ENCODE data around the gene PGLYRP4. TPM values are rescaled to one million over a fixed set of nuclear protein-coding genes. Genes with fewer than 3 reads are reported as not detected.

The PGLYRP4 gene
- total and polyA plus RNA-seq, 2 of the 4 experiments (the other 2 are of a cell fraction), result not detected

GRCh38 chr1:153394391-153394790 lies 45.8 kb upstream of the PGLYRP4 start:
- ATAC-seq (ENCODE audit: low read depth) (no peak), DNase-seq (no peak)
- H3K36me3 ChIP-seq (ENCODE audit: control insufficient read depth, insufficient read depth, low read length), result no peaks in the 10 kb centered on the region
- no peaks in the 10 kb centered on the region for H3K9me3 ChIP-seq (ENCODE audit: control insufficient read depth, insufficient read depth, low read length)
- H3K9me1 ChIP-seq (ENCODE audit: insufficient read depth, low read length), result no peaks in the 10 kb centered on the region
- BruUV-seq (replicated peaks), result no TSS peak
- no peak for TF ChIP-seq MAFK (IDR thresholded peaks at IDR 0.05; ENCODE audit: low read depth, low read length)
- H2AFZ ChIP-seq (replicated peaks; ENCODE audit: low read length, poor library complexity), result no peak overlapping the region
- peaks cover 3% of the 10 kb centered on the region; the same call in 1 of the 2 replicates for H3K27me3 ChIP-seq (ENCODE audit: control insufficient read depth, insufficient read depth, low read length)
- no peak overlapping the region for H2AK9ac ChIP-seq (replicated peaks; ENCODE audit: low read depth, low read length, poor library complexity)
- H3K14ac ChIP-seq (replicated peaks; ENCODE audit: low read depth, low read length), result no peak overlapping the region
- H2AK5ac ChIP-seq (ENCODE audit: low read depth, low read length), result no peak overlapping the region
- no peak overlapping the region for H2BK20ac ChIP-seq (ENCODE audit: low read depth, low read length)
- H2BK120ac ChIP-seq (ENCODE audit: low read depth, low read length), result no peak overlapping the region
- H3K9ac ChIP-seq (ENCODE audit: low read depth, low read length), result no peak overlapping the region
- ChIA-PET POLR2A (ENCODE audit: unreplicated experiment) (no interaction called here), CTCF (no interaction called here)
- no peak overlapping the region for H4K91ac ChIP-seq (ENCODE audit: insufficient read depth, low read depth, low read length)
- no peaks in the 10 kb centered on the region for H4K20me1 ChIP-seq (ENCODE audit: insufficient read depth, low read length)
- intact Hi-C loops (cut with micrococcal nuclease), result no loop called here
- no peaks in the 10 kb centered on the region for H3K79me1 ChIP-seq (ENCODE audit: low read depth in 1 of 2, low read length in 2 of 2)
- H2BK15ac ChIP-seq (ENCODE audit: low read depth, low read length), result no peak overlapping the region
- dilution Hi-C loops (cut with HindIII; ENCODE audit: low sequenced_read_pairs, unreplicated experiment), result no loop called here
- in situ Hi-C loops (cut with MboI; ENCODE audit: low sequenced_read_pairs), result no loop called here
- H3K18ac ChIP-seq (ENCODE audit: low read depth, low read length), result no peak overlapping the region
- H3K23ac ChIP-seq (ENCODE audit: low read depth, low read length), result no peak overlapping the region
- H4K8ac ChIP-seq (ENCODE audit: low read depth in 2 of 2, low read length in 2 of 2), result no peak overlapping the region
- no peak overlapping the region for H3K4me2 ChIP-seq (ENCODE audit: low read depth, low read length)
- H2BK5ac ChIP-seq (ENCODE audit: low read depth, low read length, poor library complexity, severe bottlenecking), result no peak overlapping the region
- no peak overlapping the region for H3K27ac ChIP-seq (ENCODE audit: insufficient read depth, low read length)
- no peak overlapping the region for H3K4me3 ChIP-seq (ENCODE audit: insufficient read depth, low read depth, low read length)
- H4K5ac ChIP-seq (ENCODE audit: low read depth, low read length), result no peak overlapping the region
- WGBS, 2 experiments (ENCODE audit: extremely low coverage in 2 of 2, insufficient read length in 1 of 2), result 0% methylated on average over 1 of the region's 5 CpGs; no CpG with 5 or more reads in 1 of the 2 experiments
- no peaks in the 10 kb centered on the region for H3K4me1 ChIP-seq (ENCODE audit: control insufficient read depth, insufficient read depth, low read length)
- no peak overlapping the region for H3K4ac ChIP-seq (ENCODE audit: low read depth, low read length)
- H3K56ac ChIP-seq (ENCODE audit: extremely low read depth, insufficient read depth, low read length), result no peak overlapping the region
